Gastroesophageal sphincter (tissue), 3 donors: Measurements from ENCODE around the gene PRMT2.

Source experiments
- POLR2A ChIP-seq, 2 donors: fragments of 450-650 bp; IDR thresholded peaks; one replicate each; pipeline ENCODE4 v1.6.1; 2017; ENCODE audit warnings: antibody characterized with exemption in 2 of 2, mild to moderate bottlenecking in 2 of 2, moderate library complexity in 1 of 2
- POLR2AphosphoS5 ChIP-seq: sonication (generic); formaldehyde crosslinking; IDR thresholded peaks from one replicate; pipeline ENCODE4 v1.6.1; 2017; ENCODE audit warnings: antibody characterized with exemption
- TF ChIP-seq, protein P1 (sequence below), 4 experiments: fragments of 200-600 bp in 2 of 4; fragments of 450-650 bp in 2 of 4; sonication (generic) in 1 of 4; IDR thresholded peaks; one replicate each; pipeline ENCODE4 v1.5.1; 2017 to 2019; ENCODE audit warnings: antibody characterized with exemption in 4 of 4, mild to moderate bottlenecking in 2 of 4, moderate library complexity in 2 of 4

DNA sequence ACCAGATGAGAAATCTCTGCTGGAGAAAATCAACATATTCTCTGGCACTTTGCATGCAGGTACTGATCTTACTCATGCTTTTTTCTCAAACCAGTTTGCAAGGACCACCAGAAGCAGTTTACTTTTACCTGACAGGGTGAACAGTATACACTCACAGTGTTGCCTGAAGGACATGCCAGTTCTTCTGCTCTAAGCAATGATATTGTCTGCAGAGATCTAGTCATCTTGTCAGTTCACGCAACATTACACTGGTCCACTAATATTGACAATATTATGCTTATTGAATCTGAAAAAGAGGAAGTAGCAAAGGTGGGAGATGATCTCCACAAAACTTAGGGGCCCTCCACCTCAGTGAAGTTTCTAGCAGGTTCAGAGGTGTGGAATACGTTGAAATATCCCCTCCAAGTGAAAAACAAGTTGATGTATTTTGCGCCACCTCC lies 26.8 kb upstream of the PRMT2 start:
- TF ChIP-seq POLR2AphosphoS5, result no peak
- TF ChIP-seq, protein P1, sequence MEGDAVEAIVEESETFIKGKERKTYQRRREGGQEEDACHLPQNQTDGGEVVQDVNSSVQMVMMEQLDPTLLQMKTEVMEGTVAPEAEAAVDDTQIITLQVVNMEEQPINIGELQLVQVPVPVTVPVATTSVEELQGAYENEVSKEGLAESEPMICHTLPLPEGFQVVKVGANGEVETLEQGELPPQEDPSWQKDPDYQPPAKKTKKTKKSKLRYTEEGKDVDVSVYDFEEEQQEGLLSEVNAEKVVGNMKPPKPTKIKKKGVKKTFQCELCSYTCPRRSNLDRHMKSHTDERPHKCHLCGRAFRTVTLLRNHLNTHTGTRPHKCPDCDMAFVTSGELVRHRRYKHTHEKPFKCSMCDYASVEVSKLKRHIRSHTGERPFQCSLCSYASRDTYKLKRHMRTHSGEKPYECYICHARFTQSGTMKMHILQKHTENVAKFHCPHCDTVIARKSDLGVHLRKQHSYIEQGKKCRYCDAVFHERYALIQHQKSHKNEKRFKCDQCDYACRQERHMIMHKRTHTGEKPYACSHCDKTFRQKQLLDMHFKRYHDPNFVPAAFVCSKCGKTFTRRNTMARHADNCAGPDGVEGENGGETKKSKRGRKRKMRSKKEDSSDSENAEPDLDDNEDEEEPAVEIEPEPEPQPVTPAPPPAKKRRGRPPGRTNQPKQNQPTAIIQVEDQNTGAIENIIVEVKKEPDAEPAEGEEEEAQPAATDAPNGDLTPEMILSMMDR (IDR thresholded peaks at IDR 0.05), result no peak
- no peak for TF ChIP-seq POLR2A (IDR thresholded peaks at IDR 0.05)
